ENCODE measurements around the gene HS1BP3. TPM values are rescaled to one million over a fixed set of nuclear protein-coding genes. Genes with fewer than 3 reads are reported as not detected.

The HS1BP3 gene
- total RNA-seq, 1 experiment from 2014 or later: 17.1 TPM

DNA sequence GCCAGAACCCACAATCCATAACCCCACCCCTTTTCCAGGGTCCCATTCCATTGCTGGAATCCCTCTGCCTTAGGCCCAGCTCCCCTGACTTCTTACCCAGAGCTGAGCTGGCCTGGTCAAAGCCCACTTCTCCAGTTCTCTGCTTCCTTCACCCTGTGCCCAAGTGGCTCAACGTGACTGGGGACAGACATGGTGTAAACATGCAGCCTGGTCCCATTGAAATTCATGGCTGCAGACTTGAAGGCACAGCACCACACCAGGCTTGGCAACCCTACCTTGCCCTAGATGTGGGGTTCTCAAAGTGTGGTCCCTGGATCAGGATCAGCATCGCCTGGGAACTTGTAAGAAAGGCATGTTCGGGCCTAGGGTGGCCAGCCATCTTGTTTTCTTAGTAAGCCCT, 3.7 kb downstream of the HS1BP3 start:
- no peaks in the 10 kb centered on the region for H3K9me3 ChIP-seq (ENCODE audit: control insufficient read depth in 1 of 2, insufficient read depth in 1 of 2, low read depth in 1 of 2, low read length in 2 of 2)
- H3K36me3 ChIP-seq (ENCODE audit: control insufficient read depth in 1 of 2, insufficient read depth in 2 of 2, low read length in 2 of 2): peaks cover 0 to 3% of the 10 kb centered on the region in 2 experiments; a peak in 1 of 4 replicates
- DNase-seq (ENCODE audit: low read depth, low spot score) (no peak), ATAC-seq (no peak)
- POLR2A ChIA-PET: interaction anchor here (0.6 kb wide), 1 partner anchor 200 kb away, joined by 3 read pairs; the partner anchor contains the start of gene RHOB
- H3K27ac ChIP-seq (ENCODE audit: low read depth, low read length): no peak overlapping the region
- peaks cover 5 to 18% of the 10 kb centered on the region in 2 experiments for H3K4me1 ChIP-seq (ENCODE audit: control insufficient read depth in 1 of 2, insufficient read depth in 2 of 2, low read length in 2 of 2)
- TF ChIP-seq, protein P1, sequence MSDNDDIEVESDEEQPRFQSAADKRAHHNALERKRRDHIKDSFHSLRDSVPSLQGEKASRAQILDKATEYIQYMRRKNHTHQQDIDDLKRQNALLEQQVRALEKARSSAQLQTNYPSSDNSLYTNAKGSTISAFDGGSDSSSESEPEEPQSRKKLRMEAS (IDR thresholded peaks at IDR 0.05): no peak
- TF ChIP-seq EZH2phosphoT487 (IDR thresholded peaks at IDR 0.05; ENCODE audit: borderline replicate concordance) (no peak), EGR1 (IDR thresholded peaks at IDR 0.05; ENCODE audit: low read depth) (no peak), POLR2AphosphoS5 (IDR thresholded peaks at IDR 0.05; ENCODE audit: low read depth, low read length) (no peak), ELF1 (IDR thresholded peaks at IDR 0.05; ENCODE audit: borderline replicate concordance, low read depth) (no peak), YY1 (IDR thresholded peaks at IDR 0.05; ENCODE audit: extremely low read depth, insufficient replicate concordance, low read depth, low read length) (no peak), ZNF274 (IDR thresholded peaks at IDR 0.05; ENCODE audit: low read depth, low read length) (no peak)
- TF ChIP-seq, protein P2, sequence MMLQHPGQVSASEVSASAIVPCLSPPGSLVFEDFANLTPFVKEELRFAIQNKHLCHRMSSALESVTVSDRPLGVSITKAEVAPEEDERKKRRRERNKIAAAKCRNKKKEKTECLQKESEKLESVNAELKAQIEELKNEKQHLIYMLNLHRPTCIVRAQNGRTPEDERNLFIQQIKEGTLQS (IDR thresholded peaks at IDR 0.05): no peak
- TF ChIP-seq, protein P3, sequence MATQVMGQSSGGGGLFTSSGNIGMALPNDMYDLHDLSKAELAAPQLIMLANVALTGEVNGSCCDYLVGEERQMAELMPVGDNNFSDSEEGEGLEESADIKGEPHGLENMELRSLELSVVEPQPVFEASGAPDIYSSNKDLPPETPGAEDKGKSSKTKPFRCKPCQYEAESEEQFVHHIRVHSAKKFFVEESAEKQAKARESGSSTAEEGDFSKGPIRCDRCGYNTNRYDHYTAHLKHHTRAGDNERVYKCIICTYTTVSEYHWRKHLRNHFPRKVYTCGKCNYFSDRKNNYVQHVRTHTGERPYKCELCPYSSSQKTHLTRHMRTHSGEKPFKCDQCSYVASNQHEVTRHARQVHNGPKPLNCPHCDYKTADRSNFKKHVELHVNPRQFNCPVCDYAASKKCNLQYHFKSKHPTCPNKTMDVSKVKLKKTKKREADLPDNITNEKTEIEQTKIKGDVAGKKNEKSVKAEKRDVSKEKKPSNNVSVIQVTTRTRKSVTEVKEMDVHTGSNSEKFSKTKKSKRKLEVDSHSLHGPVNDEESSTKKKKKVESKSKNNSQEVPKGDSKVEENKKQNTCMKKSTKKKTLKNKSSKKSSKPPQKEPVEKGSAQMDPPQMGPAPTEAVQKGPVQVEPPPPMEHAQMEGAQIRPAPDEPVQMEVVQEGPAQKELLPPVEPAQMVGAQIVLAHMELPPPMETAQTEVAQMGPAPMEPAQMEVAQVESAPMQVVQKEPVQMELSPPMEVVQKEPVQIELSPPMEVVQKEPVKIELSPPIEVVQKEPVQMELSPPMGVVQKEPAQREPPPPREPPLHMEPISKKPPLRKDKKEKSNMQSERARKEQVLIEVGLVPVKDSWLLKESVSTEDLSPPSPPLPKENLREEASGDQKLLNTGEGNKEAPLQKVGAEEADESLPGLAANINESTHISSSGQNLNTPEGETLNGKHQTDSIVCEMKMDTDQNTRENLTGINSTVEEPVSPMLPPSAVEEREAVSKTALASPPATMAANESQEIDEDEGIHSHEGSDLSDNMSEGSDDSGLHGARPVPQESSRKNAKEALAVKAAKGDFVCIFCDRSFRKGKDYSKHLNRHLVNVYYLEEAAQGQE (IDR thresholded peaks at IDR 0.05; ENCODE audit: low read depth): no peak
- intact Hi-C loops (cut with micrococcal nuclease): no loop called here
- H3K79me2 ChIP-seq (ENCODE audit: insufficient read depth, low read length): no peaks in the 10 kb centered on the region
- H3K4me3 ChIP-seq (replicated peaks in 1 of 2; ENCODE audit: low read depth in 1 of 2, low read length in 2 of 2): no peak overlapping the region
- no peaks in the 10 kb centered on the region for H3K9me2 ChIP-seq (ENCODE audit: insufficient read depth)
- RAD21 ChIA-PET (ENCODE audit: low non-redundant PET in 1 of 2, low total read pairs in 2 of 2, uncharacterized antibody in 2 of 2, unreplicated experiment in 2 of 2): no interaction called here
- H2AFZ ChIP-seq (ENCODE audit: low read depth, low read length, poor library complexity, severe bottlenecking): no peak overlapping the region
- BruUV-seq (replicated peaks): no TSS peak
- no peak overlapping the region for H3K9ac ChIP-seq (ENCODE audit: low read length)
- CTCF ChIA-PET: no interaction called here
- H3K4me2 ChIP-seq (ENCODE audit: low read length): no peak overlapping the region
- H4K20me1 ChIP-seq (ENCODE audit: insufficient read depth): no peaks in the 10 kb centered on the region
- H3K27me3 ChIP-seq (ENCODE audit: insufficient read depth, low read length): no peaks in the 10 kb centered on the region

All from HCT116 (cell line).